AG09319 (cell line): ENCODE results near the gene GRID1.

Source experiments
- DNase-seq: peaks from one replicate; pipeline ENCODE4 v3.0.0-alpha.2; 2010; ENCODE audit warnings: low read depth; ENCODE audit errors: extremely low read depth
- CTCF ChIP-seq: IDR thresholded peaks from 2 replicates; pipeline ENCODE4 v1.5.1; 2011; ENCODE audit warnings: low read depth, mild to moderate bottlenecking, inconsistent platforms, low read length, moderate library complexity

Gene GRID1

DNA sequence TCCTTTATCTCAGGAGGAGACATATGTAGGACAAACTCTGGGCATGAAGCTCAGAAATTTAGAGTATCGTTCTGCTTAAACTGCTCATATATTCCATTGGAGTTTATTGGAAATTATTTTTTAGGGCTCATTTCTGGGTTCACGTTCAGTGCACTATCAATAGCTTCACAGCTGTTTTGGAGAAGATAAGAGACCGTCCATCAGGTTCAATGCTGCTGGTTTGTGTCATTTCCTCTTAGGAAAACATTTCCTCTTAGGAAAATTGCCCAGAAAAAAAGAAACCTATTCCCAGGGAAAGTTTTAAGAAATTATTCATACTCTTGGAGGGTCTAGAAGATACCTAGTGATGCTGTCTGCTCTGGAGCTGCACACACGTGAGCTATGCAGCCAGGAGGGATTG is 691.7 kb downstream of the GRID1 start:
- TF ChIP-seq CTCF: no peak
- no peak for DNase-seq

DNA sequence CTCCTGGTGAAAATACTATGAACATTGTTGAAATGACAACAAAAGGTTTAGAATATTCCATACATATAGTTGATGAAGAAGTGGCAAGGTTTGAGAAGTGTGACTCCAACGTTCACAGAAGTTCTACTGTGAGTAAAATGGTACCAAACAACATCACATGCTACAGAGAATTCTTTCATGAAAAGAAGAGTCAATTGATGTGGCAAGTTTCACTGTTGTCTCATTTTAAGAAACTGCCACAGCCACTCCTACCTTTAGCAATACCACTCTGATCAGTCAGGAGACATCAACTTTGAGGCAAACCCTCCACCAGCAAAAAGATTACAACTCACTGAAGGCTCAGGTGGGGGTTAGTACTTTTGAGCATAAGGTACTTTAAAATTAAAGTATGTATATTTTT is 693.3 kb downstream of the GRID1 start:
- no peak for DNase-seq
- TF ChIP-seq CTCF: no peak

- TF ChIP-seq CTCF: no peak
- no peak for DNase-seq
Observed at GRCh38 chr10:85671530-85671929, 695.1 kb downstream of the GRID1 start.

- no peak for DNase-seq
- TF ChIP-seq CTCF: no peak
Observed at GRCh38 chr10:85668522-85668921, 698.1 kb downstream of the GRID1 start.

- no peak for DNase-seq
- no peak for TF ChIP-seq CTCF
Observed at GRCh38 chr10:85667638-85668233, 698.9 kb downstream of the GRID1 start.

GRCh38 chr10:85666987-85667386 is 699.6 kb downstream of the GRID1 start:
- DNase-seq: no peak
- TF ChIP-seq CTCF: no peak

- TF ChIP-seq CTCF: no peak
- no peak for DNase-seq
Observed at GRCh38 chr10:85666102-85666501, 700.5 kb downstream of the GRID1 start.
